DOHH2 (cell line): ENCODE data around the gene TBC1D4.

Source experiments
- EZH2phosphoT487 ChIP-seq: fragments of 200-600 bp; sonication (generic); IDR thresholded peaks from 2 replicates; pipeline ENCODE4 v1.6.1; 2017; ENCODE audit warnings: borderline replicate concordance, mild to moderate bottlenecking, antibody characterized with exemption, low read length, moderate library complexity, mixed read lengths
- TF ChIP-seq, protein P1 (sequence below): fragments of 200-600 bp; sonication (generic); IDR thresholded peaks from one replicate; pipeline ENCODE4 v1.5.1; 2014; ENCODE audit warnings: antibody characterized with exemption, mild to moderate bottlenecking, low read depth, low read length; ENCODE audit not compliant: poor library complexity, severe bottlenecking

DNA sequence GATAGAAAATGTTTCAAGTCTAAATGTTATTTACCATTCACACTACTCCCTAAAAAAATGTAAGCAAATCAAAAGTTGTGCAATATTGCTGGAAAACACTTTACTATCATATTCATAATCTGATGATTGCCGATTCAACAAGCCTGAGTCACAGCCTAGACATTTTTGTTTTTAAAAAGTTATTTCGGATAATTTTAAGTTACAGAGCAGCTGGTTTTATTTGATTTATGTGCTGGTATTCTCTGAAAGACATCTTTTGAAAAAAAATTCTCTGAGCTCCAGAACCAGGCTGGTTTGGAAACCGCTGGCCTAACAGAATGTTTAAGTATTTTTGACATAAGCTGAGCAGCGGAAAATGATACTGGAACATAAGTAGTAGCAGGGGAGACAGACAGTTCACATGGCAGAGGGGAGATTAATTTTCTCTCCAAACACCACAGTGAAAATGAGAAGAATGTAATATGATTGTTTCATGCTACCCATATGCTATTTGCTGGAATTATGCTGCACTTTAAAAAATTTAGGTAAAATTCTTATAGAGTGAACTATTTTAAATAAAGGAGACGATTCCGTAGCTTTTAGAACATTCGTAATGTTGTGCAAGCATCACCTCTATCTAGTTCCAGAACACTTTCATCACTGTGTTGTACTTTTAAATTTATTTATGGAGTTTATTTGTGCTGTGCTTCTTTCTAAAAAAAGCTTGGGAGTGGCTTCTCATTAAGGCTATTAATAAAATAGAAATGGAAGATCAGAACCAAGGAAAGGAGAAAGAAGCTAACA, 36.1 kb downstream of the TBC1D4 start:
- no peak for TF ChIP-seq EZH2phosphoT487
- TF ChIP-seq, protein P1, sequence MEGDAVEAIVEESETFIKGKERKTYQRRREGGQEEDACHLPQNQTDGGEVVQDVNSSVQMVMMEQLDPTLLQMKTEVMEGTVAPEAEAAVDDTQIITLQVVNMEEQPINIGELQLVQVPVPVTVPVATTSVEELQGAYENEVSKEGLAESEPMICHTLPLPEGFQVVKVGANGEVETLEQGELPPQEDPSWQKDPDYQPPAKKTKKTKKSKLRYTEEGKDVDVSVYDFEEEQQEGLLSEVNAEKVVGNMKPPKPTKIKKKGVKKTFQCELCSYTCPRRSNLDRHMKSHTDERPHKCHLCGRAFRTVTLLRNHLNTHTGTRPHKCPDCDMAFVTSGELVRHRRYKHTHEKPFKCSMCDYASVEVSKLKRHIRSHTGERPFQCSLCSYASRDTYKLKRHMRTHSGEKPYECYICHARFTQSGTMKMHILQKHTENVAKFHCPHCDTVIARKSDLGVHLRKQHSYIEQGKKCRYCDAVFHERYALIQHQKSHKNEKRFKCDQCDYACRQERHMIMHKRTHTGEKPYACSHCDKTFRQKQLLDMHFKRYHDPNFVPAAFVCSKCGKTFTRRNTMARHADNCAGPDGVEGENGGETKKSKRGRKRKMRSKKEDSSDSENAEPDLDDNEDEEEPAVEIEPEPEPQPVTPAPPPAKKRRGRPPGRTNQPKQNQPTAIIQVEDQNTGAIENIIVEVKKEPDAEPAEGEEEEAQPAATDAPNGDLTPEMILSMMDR = no peak
